ENCODE results near the gene DLEC1.

DLEC1 gene

DNA sequence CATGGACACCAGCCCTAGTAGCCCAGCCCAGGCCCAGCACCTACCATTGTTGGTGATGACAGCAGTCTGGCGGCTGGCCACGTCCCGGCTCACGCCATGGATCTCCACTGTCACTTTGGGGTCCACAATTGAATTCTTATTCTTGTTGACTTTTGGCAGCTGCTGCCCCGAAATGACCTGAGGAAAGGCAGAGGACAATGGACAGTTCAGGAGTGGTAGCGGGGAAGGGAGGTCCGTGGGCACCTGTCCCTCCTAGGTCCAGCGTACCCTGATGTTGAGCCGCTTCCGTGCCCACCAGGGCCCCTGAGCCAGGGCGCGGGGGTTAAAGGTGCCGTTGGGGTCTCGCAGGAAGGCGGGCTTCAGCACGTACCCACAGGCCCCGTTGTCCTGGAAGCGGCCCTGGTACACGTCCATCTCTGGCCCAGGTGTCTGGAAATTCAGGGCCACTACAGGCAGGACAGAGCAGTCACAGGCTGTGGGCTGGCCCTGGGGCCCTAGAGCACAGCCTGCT, 30.8 kb upstream of the DLEC1 start (continued):
- TF ChIP-seq, protein P1, sequence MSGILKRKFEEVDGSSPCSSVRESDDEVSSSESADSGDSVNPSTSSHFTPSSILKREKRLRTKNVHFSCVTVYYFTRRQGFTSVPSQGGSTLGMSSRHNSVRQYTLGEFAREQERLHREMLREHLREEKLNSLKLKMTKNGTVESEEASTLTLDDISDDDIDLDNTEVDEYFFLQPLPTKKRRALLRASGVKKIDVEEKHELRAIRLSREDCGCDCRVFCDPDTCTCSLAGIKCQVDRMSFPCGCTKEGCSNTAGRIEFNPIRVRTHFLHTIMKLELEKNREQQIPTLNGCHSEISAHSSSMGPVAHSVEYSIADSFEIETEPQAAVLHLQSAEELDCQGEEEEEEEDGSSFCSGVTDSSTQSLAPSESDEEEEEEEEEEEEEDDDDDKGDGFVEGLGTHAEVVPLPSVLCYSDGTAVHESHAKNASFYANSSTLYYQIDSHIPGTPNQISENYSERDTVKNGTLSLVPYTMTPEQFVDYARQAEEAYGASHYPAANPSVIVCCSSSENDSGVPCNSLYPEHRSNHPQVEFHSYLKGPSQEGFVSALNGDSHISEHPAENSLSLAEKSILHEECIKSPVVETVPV (CRISPR knock-in tag; IDR thresholded peaks at IDR 0.05): no peak
- TF ChIP-seq, protein P2, sequence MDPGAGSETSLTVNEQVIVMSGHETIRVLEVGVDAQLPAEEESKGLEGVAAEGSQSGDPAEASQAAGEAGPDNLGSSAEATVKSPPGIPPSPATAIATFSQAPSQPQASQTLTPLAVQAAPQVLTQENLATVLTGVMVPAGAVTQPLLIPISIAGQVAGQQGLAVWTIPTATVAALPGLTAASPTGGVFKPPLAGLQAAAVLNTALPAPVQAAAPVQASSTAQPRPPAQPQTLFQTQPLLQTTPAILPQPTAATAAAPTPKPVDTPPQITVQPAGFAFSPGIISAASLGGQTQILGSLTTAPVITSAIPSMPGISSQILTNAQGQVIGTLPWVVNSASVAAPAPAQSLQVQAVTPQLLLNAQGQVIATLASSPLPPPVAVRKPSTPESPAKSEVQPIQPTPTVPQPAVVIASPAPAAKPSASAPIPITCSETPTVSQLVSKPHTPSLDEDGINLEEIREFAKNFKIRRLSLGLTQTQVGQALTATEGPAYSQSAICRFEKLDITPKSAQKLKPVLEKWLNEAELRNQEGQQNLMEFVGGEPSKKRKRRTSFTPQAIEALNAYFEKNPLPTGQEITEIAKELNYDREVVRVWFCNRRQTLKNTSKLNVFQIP (CRISPR knock-in tag; IDR thresholded peaks at IDR 0.05; ENCODE audit: borderline replicate concordance, low read depth): no peak
- TF ChIP-seq BACH2 (CRISPR knock-in tag; IDR thresholded peaks at IDR 0.05; ENCODE audit: borderline replicate concordance) (no peak), ZNF565 (CRISPR knock-in tag; conservative IDR thresholded peaks at IDR 0.05; ENCODE audit: low read depth) (no peak), ZNF70 (CRISPR knock-in tag; IDR thresholded peaks at IDR 0.05) (no peak)

DNA sequence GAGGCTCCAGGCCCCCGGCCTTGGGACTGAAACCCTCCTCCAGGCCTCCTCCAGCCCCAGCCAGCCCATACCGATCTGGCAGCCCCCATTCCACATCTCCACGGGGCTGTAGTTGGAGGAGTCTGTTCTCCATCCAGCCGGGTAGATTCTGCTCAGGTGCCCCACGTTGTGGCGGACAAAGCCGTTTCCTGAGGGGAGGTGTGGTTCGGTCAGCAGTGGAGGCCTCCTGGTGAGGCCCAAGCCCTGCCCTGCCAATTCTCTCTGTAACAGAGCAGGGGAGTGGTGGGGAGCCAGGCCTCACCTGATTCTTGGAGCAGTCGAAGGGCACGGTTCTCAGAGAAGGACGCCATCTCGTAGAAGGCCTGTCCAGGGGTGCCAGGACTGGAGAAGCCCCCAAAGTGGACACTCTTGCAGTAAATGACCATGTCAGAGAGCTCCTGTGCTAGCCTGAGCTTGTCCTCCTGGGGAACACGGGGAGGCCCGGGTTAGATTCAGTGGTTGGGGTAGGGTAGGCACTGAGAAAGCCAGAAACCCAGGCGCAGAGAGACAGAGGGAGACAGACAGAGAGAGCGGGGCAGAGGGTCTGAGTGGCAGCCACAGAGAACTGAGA, 29.9 kb upstream of the DLEC1 start:
- no peak for ATAC-seq
- no peak for TF ChIP-seq ZNF8 (CRISPR knock-in tag; IDR thresholded peaks at IDR 0.05)
- no peak for TF ChIP-seq CSDC2 (CRISPR knock-in tag; IDR thresholded peaks at IDR 0.05)
- TF ChIP-seq ESRRG (CRISPR knock-in tag; IDR thresholded peaks at IDR 0.05): no peak
- TF ChIP-seq, protein P3, sequence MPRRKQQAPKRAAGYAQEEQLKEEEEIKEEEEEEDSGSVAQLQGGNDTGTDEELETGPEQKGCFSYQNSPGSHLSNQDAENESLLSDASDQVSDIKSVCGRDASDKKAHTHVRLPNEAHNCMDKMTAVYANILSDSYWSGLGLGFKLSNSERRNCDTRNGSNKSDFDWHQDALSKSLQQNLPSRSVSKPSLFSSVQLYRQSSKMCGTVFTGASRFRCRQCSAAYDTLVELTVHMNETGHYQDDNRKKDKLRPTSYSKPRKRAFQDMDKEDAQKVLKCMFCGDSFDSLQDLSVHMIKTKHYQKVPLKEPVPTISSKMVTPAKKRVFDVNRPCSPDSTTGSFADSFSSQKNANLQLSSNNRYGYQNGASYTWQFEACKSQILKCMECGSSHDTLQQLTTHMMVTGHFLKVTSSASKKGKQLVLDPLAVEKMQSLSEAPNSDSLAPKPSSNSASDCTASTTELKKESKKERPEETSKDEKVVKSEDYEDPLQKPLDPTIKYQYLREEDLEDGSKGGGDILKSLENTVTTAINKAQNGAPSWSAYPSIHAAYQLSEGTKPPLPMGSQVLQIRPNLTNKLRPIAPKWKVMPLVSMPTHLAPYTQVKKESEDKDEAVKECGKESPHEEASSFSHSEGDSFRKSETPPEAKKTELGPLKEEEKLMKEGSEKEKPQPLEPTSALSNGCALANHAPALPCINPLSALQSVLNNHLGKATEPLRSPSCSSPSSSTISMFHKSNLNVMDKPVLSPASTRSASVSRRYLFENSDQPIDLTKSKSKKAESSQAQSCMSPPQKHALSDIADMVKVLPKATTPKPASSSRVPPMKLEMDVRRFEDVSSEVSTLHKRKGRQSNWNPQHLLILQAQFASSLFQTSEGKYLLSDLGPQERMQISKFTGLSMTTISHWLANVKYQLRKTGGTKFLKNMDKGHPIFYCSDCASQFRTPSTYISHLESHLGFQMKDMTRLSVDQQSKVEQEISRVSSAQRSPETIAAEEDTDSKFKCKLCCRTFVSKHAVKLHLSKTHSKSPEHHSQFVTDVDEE (CRISPR knock-in tag; IDR thresholded peaks at IDR 0.05): no peak
- TF ChIP-seq TCF4 (CRISPR knock-in tag; IDR thresholded peaks at IDR 0.05; ENCODE audit: borderline replicate concordance): no peak
- no peak for TF ChIP-seq ZNF70 (CRISPR knock-in tag; IDR thresholded peaks at IDR 0.05)
- no peak for TF ChIP-seq ISL1 (CRISPR knock-in tag; IDR thresholded peaks at IDR 0.05)
- TF ChIP-seq, protein P4, sequence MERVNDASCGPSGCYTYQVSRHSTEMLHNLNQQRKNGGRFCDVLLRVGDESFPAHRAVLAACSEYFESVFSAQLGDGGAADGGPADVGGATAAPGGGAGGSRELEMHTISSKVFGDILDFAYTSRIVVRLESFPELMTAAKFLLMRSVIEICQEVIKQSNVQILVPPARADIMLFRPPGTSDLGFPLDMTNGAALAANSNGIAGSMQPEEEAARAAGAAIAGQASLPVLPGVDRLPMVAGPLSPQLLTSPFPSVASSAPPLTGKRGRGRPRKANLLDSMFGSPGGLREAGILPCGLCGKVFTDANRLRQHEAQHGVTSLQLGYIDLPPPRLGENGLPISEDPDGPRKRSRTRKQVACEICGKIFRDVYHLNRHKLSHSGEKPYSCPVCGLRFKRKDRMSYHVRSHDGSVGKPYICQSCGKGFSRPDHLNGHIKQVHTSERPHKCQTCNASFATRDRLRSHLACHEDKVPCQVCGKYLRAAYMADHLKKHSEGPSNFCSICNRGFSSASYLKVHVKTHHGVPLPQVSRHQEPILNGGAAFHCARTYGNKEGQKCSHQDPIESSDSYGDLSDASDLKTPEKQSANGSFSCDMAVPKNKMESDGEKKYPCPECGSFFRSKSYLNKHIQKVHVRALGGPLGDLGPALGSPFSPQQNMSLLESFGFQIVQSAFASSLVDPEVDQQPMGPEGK (CRISPR knock-in tag; IDR thresholded peaks at IDR 0.05; ENCODE audit: borderline replicate concordance): no peak
- no peak for TF ChIP-seq GLIS3 (CRISPR knock-in tag; IDR thresholded peaks at IDR 0.05)
- TF ChIP-seq, protein P5, sequence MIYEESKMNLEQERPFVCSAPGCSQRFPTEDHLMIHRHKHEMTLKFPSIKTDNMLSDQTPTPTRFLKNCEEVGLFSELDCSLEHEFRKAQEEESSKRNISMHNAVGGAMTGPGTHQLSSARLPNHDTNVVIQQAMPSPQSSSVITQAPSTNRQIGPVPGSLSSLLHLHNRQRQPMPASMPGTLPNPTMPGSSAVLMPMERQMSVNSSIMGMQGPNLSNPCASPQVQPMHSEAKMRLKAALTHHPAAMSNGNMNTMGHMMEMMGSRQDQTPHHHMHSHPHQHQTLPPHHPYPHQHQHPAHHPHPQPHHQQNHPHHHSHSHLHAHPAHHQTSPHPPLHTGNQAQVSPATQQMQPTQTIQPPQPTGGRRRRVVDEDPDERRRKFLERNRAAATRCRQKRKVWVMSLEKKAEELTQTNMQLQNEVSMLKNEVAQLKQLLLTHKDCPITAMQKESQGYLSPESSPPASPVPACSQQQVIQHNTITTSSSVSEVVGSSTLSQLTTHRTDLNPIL (CRISPR knock-in tag; IDR thresholded peaks at IDR 0.05; ENCODE audit: low read depth): no peak
- no peak for TF ChIP-seq ARNTL (CRISPR knock-in tag; IDR thresholded peaks at IDR 0.05; ENCODE audit: borderline replicate concordance, low read depth)
- TF ChIP-seq ZFP30 (CRISPR knock-in tag; IDR thresholded peaks at IDR 0.05): no peak
- TF ChIP-seq BACH2 (CRISPR knock-in tag; IDR thresholded peaks at IDR 0.05; ENCODE audit: borderline replicate concordance): no peak
- no peak for TF ChIP-seq TOX (CRISPR knock-in tag; IDR thresholded peaks at IDR 0.05; ENCODE audit: borderline replicate concordance)
- no peak for TF ChIP-seq ZC3H10 (CRISPR knock-in tag; IDR thresholded peaks at IDR 0.05)
- TF ChIP-seq, protein P2 (CRISPR knock-in tag; IDR thresholded peaks at IDR 0.05; ENCODE audit: borderline replicate concordance, low read depth): no peak
- TF ChIP-seq RARB (CRISPR knock-in tag; IDR thresholded peaks at IDR 0.05): no peak
- no peak for TF ChIP-seq ZNF565 (CRISPR knock-in tag; conservative IDR thresholded peaks at IDR 0.05; ENCODE audit: low read depth)

All from SK-N-SH treated with all-trans-retinoic acid at 6 μM for 48 hours (cell line).